CD14-positive monocyte (primary cell): ENCODE measurements around the gene RAB11A. TPM values are rescaled to one million over a fixed set of nuclear protein-coding genes. Genes with fewer than 3 reads are reported as not detected.

Experiments
- DNase-seq, 3 donors: peaks; one replicate each; pipeline ENCODE4 v3.0.0-alpha.2; 2011 to 2022
- H2AFZ ChIP-seq: 2 replicates; pipeline ENCODE4 v1.6.0; 2012; ENCODE audit warnings: mild to moderate bottlenecking, low read depth, low read length, inconsistent platforms; ENCODE audit not compliant: insufficient read depth, poor library complexity, severe bottlenecking
- H3K27ac ChIP-seq, 2 donors: 1 replicate in 1 of 2; 2 replicates in 1 of 2; pipeline ENCODE4 v1.5.1; 2012 to 2013; ENCODE audit warnings: low read length in 2 of 2, control low read depth in 1 of 2, inconsistent platforms in 1 of 2, low read depth in 1 of 2, mild to moderate bottlenecking in 1 of 2
- H3K27me3 ChIP-seq, 2 donors: one replicate each; pipeline versions ENCODE4 v1.6.0 to v1.6.1; 2011 to 2013; ENCODE audit warnings: low read length in 2 of 2; ENCODE audit not compliant: control insufficient read depth in 2 of 2, insufficient read depth in 2 of 2
- H3K36me3 ChIP-seq, 2 donors: replicated peaks in 1 of 2; 1 replicate in 1 of 2; 2 replicates in 1 of 2; pipeline versions ENCODE4 v1.5.1 to v1.6.1; 2012 to 2013; ENCODE audit warnings: low read length in 2 of 2, control low read depth in 1 of 2, inconsistent platforms in 1 of 2, mild to moderate bottlenecking in 1 of 2; ENCODE audit not compliant: insufficient read depth in 2 of 2, control insufficient read depth in 1 of 2
- H3K4me1 ChIP-seq, 2 donors: 1 replicate in 1 of 2; 2 replicates in 1 of 2; pipeline versions ENCODE4 v1.5.1 to v1.6.1; 2012 to 2013; ENCODE audit warnings: low read length in 2 of 2, control low read depth in 1 of 2, inconsistent platforms in 1 of 2, mild to moderate bottlenecking in 1 of 2, moderate library complexity in 1 of 2; ENCODE audit not compliant: insufficient read depth in 2 of 2, control insufficient read depth in 1 of 2
- H3K4me2 ChIP-seq: replicated peaks from 2 replicates; pipeline ENCODE3; 2012; ENCODE audit warnings: low read length, moderate library complexity, mild to moderate bottlenecking; ENCODE audit not compliant: poor library complexity, severe bottlenecking; ENCODE audit errors: extremely low read depth
- H3K4me3 ChIP-seq, 3 experiments: fragments of 200-600 bp in 1 of 3; sonication (generic) in 1 of 3; replicated peaks in 1 of 3; 1 replicate in 2 of 3; 2 replicates in 1 of 3; pipeline ENCODE4 v1.5.1; 2011 to 2013; ENCODE audit warnings: low read length in 3 of 3, mild to moderate bottlenecking in 3 of 3, control low read depth in 2 of 3, low read depth in 2 of 3, inconsistent platforms in 1 of 3, moderate library complexity in 1 of 3
- H3K79me2 ChIP-seq: 2 replicates; pipeline ENCODE4 v1.6.0; 2012; ENCODE audit warnings: mild to moderate bottlenecking, control low read depth, inconsistent platforms, low read length, moderate library complexity; ENCODE audit not compliant: insufficient read depth
- H3K9ac ChIP-seq: 2 replicates; pipeline ENCODE4 v1.6.0; 2017; ENCODE audit warnings: low read length, mild to moderate bottlenecking; ENCODE audit not compliant: insufficient read depth, poor library complexity, severe bottlenecking
- H3K9me3 ChIP-seq, 2 donors: replicated peaks in 1 of 2; 1 replicate in 1 of 2; 2 replicates in 1 of 2; pipeline versions ENCODE4 v1.5.1 to v1.6.1; 2012 to 2013; ENCODE audit warnings: low read length in 2 of 2, control low read depth in 1 of 2; ENCODE audit not compliant: control insufficient read depth in 1 of 2, insufficient read depth in 1 of 2
- H4K20me1 ChIP-seq: 2 replicates; pipeline ENCODE4 v1.6.0; 2012; ENCODE audit warnings: mild to moderate bottlenecking, low read length, control low read depth, moderate library complexity; ENCODE audit not compliant: insufficient read depth
- H3K27ac Mint-ChIP-seq, 7 donors: one replicate each; pipeline ENCODE4 v1.8.0; 2020; ENCODE audit warnings: mild to moderate bottlenecking in 7 of 7, mixed read lengths in 7 of 7, moderate library complexity in 6 of 7, inconsistent platforms in 2 of 7
- H3K27me3 Mint-ChIP-seq, 3 donors: one replicate each; pipeline ENCODE4 v1.8.0; 2021 to 2022; ENCODE audit warnings: low read depth in 3 of 3, mild to moderate bottlenecking in 3 of 3, mixed read lengths in 3 of 3, moderate library complexity in 3 of 3, inconsistent platforms in 1 of 3
- H3K36me3 Mint-ChIP-seq, 2 donors: one replicate each; pipeline ENCODE4 v1.8.0; 2020; ENCODE audit warnings: mixed read lengths in 2 of 2, inconsistent platforms in 1 of 2, mild to moderate bottlenecking in 1 of 2
- H3K4me1 Mint-ChIP-seq: one replicate; pipeline ENCODE4 v1.8.0; 2020; ENCODE audit warnings: mild to moderate bottlenecking, mixed read lengths
- H3K4me3 Mint-ChIP-seq, 2 donors: one replicate each; pipeline ENCODE4 v1.8.0; 2020; ENCODE audit warnings: mild to moderate bottlenecking in 2 of 2, mixed read lengths in 2 of 2, moderate library complexity in 1 of 2
- H3K9me3 Mint-ChIP-seq, 7 donors: one replicate each; pipeline ENCODE4 v1.8.0; 2020 to 2022; ENCODE audit warnings: mixed read lengths in 7 of 7, mild to moderate bottlenecking in 6 of 7, moderate library complexity in 6 of 7, inconsistent platforms in 2 of 7
- whole genome bisulfite sequencing: methylation state at CpG from one replicate; pipeline ENCODE4 v1.1.5; 2013; ENCODE audit warnings: missing lambda C conversion rate; ENCODE audit not compliant: insufficient coverage; 5-methylcytosine and 5-hydroxymethylcytosine counted together
- intact Hi-C, 2 donors: fragments of 100-400 bp; cut with micrococcal nuclease; formaldehyde crosslinking; loops; one replicate each; pipeline versions ENCODE4 v1.15.0 to v1.15.1; 2023
- polyA plus RNA-seq, 3 donors: library from polyadenylated mRNA; depleted of rRNA in 1 of 3; unstranded in 2 of 3; stranded (reverse) in 1 of 3; fragments of 300-500 nt in 2 of 3; fragments of >200 nt in 1 of 3; fragmentation: Illumina TruSeq in 2 of 3; gene quantifications; 1 replicate in 2 of 3; 2 replicates in 1 of 3; pipeline ENCODE4 v1.2.3, GENCODE V29; 2012 to 2021
- TF ChIP-seq, protein P1 (sequence below): fragments of 200-600 bp; IDR thresholded peaks from one replicate; pipeline ENCODE4 v1.8.0; 2022; ENCODE audit warnings: antibody characterized with exemption, mild to moderate bottlenecking

Gene RAB11A
- polyA plus RNA-seq, 3 donors, result 180 to 310 (median 300) TPM

DNA sequence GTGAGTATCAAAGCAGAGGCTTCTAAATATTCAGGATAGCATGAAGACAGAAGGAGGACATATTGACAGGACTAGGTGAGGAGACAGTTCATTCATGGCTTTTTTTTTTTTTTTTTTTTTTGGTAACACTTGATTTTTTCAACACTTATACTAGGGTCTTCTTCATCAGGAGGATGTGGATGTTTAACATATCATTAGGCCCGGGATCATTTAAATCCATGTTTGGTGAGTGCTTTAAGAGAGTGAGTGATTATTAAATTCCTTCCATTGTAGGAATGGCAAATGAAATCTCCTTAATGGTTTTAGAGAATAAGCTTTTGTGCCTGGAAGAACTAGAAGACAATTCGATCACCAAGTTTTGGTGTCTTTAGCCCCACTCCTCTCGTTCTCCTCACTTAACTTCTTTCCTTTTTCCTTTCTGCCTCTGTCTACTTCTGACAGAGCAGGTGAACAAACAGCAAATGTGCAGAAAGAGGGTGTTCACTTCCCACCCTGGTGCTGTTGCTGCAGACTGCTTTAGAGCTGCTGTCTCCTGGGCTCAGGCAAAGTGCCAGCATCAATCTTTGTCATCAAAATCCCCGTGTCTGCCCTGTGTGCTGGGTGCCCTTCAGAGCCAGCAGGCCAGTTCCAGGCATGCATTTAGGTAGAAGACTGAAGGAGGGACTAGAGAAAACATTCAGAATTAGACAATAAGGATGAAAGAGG is 35.6 kb upstream of the RAB11A start:
- Mint-ChIP-seq H3K27ac (peak overlapping the region; percentile 95 to 99 (median 97)), H3K27me3 (peaks cover 0 to 2% (median 0%) of the 10 kb centered on the region in 3 donors), H3K36me3 (peaks cover 0 to 2% of the 10 kb centered on the region in 2 donors), H3K4me3 (peak overlapping the region in 1 of 2 donors; percentile 86), H3K4me1 (peaks cover 71% of the 10 kb centered on the region), H3K9me3 (no peaks in the 10 kb centered on the region)
- no peaks in the 10 kb centered on the region for H3K79me2 ChIP-seq
- no peaks in the 10 kb centered on the region for H3K9me3 ChIP-seq
- peak in 2 of 3 donors; percentile 29 to 49 for DNase-seq
- H2AFZ ChIP-seq, result peak overlapping the region; percentile 78
- peaks cover 70 to 73% of the 10 kb centered on the region in 2 donors for H3K4me1 ChIP-seq
- intact Hi-C loops, result loop anchor here in 1 of 2 donors (2.0 to 5.0 kb wide), 2 partner anchors 15 to 41 kb away; partner anchors contain the start of gene DENND4A
- TF ChIP-seq, protein P1, sequence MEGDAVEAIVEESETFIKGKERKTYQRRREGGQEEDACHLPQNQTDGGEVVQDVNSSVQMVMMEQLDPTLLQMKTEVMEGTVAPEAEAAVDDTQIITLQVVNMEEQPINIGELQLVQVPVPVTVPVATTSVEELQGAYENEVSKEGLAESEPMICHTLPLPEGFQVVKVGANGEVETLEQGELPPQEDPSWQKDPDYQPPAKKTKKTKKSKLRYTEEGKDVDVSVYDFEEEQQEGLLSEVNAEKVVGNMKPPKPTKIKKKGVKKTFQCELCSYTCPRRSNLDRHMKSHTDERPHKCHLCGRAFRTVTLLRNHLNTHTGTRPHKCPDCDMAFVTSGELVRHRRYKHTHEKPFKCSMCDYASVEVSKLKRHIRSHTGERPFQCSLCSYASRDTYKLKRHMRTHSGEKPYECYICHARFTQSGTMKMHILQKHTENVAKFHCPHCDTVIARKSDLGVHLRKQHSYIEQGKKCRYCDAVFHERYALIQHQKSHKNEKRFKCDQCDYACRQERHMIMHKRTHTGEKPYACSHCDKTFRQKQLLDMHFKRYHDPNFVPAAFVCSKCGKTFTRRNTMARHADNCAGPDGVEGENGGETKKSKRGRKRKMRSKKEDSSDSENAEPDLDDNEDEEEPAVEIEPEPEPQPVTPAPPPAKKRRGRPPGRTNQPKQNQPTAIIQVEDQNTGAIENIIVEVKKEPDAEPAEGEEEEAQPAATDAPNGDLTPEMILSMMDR, result no peak
- peak overlapping the region in 1 of 3 experiments; percentile 51 for H3K4me3 ChIP-seq
- H4K20me1 ChIP-seq, result no peaks in the 10 kb centered on the region
- H3K27me3 ChIP-seq, result no peaks in the 10 kb centered on the region
- no peaks in the 10 kb centered on the region for H3K36me3 ChIP-seq
- 11% methylated on average over 3 of the region's 4 CpGs for WGBS
- H3K27ac ChIP-seq, result peak overlapping the region; percentile 91 to 95
- peak overlapping the region; percentile 64 for H3K4me2 ChIP-seq
- H3K9ac ChIP-seq, result peak overlapping the region; percentile 62

DNA sequence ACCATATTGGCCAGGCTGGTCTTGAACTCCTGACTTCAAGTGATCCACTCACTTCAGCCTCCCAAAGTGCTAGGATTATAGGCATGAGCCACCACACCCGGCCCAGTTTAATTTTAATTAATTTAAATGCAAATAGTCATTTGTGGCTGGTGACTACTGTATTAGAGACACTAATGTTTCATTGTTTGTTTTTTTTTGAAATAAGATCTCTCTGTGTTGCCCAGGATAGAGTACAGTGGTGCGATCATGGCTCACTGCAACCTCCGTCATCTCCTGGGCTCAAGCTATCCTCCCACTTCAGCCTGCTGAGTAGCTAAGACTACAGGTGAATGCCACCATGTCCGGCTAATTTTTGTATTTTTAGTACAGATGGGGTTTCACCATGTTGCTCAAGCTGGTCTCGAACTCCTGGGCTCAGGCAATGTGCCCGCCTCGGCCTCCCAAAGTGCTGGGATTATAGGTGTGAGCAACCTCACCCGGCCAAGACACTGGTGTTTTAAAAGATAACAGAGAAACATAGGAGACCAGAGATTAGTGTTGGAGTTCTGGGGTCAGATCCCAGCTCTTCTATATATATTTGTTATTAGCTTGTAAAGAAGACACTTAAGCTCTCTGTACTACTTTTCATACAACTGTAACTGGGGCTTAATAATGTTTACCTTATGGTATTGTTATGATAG is 34.5 kb upstream of the RAB11A start:
- H3K36me3 ChIP-seq, result no peaks in the 10 kb centered on the region
- Mint-ChIP-seq H3K4me1 (peaks cover 69% of the 10 kb centered on the region), H3K36me3 (peaks cover 0 to 2% of the 10 kb centered on the region in 2 donors), H3K27ac (peak overlapping the region in 6 of 7 donors; percentile 25 to 97 (median 80)), H3K9me3 (no peaks in the 10 kb centered on the region), H3K4me3 (no peak overlapping the region), H3K27me3 (peaks cover 0 to 2% (median 0%) of the 10 kb centered on the region in 3 donors)
- no peaks in the 10 kb centered on the region for H3K27me3 ChIP-seq
- H3K4me3 ChIP-seq, result no peak overlapping the region
- 90% methylated on average over 2 of the region's 8 CpGs for WGBS
- H3K4me1 ChIP-seq, result peaks cover 80% of the 10 kb centered on the region in 2 donors
- peak overlapping the region; percentile 79 to 91 for H3K27ac ChIP-seq
- H2AFZ ChIP-seq, result no peak overlapping the region
- DNase-seq, result no peak
- H3K9me3 ChIP-seq, result no peaks in the 10 kb centered on the region
- no peak overlapping the region for H3K4me2 ChIP-seq
- H3K9ac ChIP-seq, result no peak overlapping the region
- intact Hi-C loops, result loop anchor here in 1 of 2 donors (5.0 kb wide), 1 partner anchor 42 kb away; the partner anchor contains the start of gene DENND4A
- no peaks in the 10 kb centered on the region for H4K20me1 ChIP-seq
- TF ChIP-seq, protein P1, result no peak
- H3K79me2 ChIP-seq, result no peaks in the 10 kb centered on the region
